ENCODE measurements around the gene SRP14. TPM values are rescaled to one million over a fixed set of nuclear protein-coding genes. Genes with fewer than 3 reads are reported as not detected.

The SRP14 gene
- total RNA-seq, 1 donor from 2014 or later, result 409 TPM

DNA sequence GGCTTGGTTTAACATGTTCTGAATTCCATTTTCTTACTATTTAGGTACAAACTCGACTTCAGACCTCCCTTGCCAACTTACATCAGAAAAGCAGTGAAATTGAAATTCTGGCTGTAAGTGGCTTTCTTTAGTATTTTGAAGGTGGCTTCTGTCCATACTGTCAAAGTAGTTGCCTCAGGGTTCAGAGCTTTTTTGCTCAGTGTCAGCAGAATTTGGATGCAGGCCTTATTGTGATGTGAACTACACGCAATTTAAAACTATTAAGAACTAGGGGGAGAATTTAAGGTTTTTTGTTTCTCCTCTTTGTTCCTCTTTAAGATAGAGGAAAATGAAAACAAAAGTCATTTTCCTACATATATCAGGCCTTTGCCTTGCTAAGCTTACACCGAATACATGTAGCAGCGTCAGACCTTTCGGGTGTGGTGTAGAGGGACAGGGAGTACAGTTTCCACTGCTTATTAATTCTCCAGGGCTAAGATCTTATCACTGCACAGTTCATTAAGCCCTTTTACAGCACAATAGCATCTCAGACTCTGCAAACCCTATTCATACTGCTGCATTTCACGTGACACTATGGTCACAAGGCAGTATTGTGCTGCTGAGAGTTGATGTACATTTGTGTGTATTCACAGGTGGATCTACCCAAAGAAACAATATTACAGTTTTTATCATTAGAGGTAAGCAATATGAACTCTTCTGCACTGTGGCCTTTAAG lies 6.7 kb downstream of the SRP14 start:
- peak in 1 of 2 donors; percentile 22 for TF ChIP-seq POLR2AphosphoS5 (IDR thresholded peaks at IDR 0.05; ENCODE audit: insufficient read depth in 1 of 2, low read depth in 1 of 2)
- TF ChIP-seq, protein P1, sequence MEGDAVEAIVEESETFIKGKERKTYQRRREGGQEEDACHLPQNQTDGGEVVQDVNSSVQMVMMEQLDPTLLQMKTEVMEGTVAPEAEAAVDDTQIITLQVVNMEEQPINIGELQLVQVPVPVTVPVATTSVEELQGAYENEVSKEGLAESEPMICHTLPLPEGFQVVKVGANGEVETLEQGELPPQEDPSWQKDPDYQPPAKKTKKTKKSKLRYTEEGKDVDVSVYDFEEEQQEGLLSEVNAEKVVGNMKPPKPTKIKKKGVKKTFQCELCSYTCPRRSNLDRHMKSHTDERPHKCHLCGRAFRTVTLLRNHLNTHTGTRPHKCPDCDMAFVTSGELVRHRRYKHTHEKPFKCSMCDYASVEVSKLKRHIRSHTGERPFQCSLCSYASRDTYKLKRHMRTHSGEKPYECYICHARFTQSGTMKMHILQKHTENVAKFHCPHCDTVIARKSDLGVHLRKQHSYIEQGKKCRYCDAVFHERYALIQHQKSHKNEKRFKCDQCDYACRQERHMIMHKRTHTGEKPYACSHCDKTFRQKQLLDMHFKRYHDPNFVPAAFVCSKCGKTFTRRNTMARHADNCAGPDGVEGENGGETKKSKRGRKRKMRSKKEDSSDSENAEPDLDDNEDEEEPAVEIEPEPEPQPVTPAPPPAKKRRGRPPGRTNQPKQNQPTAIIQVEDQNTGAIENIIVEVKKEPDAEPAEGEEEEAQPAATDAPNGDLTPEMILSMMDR (IDR thresholded peaks at IDR 0.05), result no peak
- Histone ChIP-seq H3K27me3 (no peaks in the 10 kb centered on the region), H3K36me3 (peaks cover 0 to 74% of the 10 kb centered on the region in 2 donors), H3K4me3 (no peak overlapping the region), H3K4me1 (peaks cover 15% of the 10 kb centered on the region), H3K9me3 (no peaks in the 10 kb centered on the region), H3K27ac (peak overlapping the region; percentile 6)
- intact Hi-C loops (cut with DNase I), result no loop called here
- no peak for DNase-seq (ENCODE audit: extremely low spot score in 2 of 2)

DNA sequence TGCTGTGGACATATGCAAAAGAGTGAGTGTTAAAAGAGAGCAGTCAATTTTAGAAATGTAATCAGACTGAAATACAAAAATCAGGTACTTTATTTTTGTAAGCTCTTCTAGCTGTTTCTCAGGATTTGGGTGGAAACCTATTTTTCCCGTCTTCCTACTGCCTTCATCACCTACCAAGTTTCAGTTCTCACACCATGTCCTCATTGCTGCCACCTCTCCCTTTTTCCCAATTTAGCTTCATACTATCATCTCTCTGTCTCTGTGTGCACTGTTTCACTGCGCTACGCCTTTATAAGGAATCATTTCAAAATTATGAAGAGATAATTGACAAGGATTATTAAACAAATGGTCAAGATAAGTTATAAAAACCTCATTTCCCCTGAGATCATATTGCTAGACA lies 7.7 kb downstream of the SRP14 start:
- Histone ChIP-seq H3K27me3 (no peaks in the 10 kb centered on the region), H3K4me3 (no peak overlapping the region), H3K36me3 (peaks cover 2 to 73% of the 10 kb centered on the region in 2 donors), H3K9me3 (no peaks in the 10 kb centered on the region), H3K4me1 (peaks cover 7% of the 10 kb centered on the region), H3K27ac (no peak overlapping the region)
- TF ChIP-seq, protein P1 (IDR thresholded peaks at IDR 0.05), result no peak
- TF ChIP-seq POLR2A (IDR thresholded peaks at IDR 0.05) (no peak), POLR2AphosphoS5 (IDR thresholded peaks at IDR 0.05; ENCODE audit: insufficient read depth in 1 of 2, low read depth in 1 of 2) (no peak)
- DNase-seq (ENCODE audit: extremely low spot score in 2 of 2), result no peak
- intact Hi-C loops (cut with DNase I), result no loop called here

DNA sequence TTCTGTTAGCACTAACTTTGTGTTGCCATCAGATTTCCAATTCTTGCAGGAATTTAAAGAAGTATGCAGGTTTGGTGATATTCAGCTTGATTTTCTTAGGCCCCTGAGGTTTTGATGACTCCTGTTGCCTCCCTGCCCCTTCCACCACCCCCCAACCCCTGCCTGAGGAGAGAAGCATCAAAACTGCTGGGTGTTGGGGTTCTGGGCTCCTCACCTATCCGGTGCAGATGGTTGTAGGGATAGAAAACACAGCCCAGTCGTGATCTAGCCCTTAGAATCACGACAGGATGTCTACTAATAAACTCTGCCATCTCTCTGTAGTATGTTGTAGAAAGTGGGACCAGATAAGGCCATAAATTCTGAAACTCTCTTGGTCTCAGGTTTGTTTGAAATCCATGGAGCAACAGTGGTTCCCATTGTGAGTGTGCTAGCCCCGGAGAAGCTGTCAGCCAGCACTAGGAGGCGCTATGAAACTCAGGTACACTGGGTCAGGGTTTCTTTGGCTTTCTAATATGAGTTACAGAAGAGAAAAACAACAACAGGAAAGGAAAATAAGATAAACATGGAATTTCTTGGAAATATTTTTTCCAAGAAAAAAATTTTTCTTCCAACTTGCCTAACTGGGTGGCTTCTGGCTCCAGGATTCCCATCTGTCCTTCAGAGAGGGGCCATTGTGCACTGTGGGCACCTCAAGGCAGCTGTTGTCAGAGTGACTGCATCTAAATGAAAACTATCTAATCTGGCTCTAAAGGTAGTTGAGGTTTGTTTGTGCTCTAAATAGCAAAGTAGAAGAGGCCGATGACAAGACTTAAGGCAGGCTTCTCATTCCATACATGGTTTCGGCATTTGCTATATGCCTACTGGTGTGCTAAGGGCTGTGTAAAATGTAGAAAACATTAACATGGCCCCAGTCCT lies 8.7 kb downstream of the SRP14 start:
- H3K36me3 ChIP-seq, result peaks cover 2 to 68% of the 10 kb centered on the region in 2 donors
- H3K4me3 ChIP-seq, result no peak overlapping the region
- TF ChIP-seq POLR2AphosphoS5 (IDR thresholded peaks at IDR 0.05; ENCODE audit: insufficient read depth in 1 of 2, low read depth in 1 of 2) (no peak), POLR2A (IDR thresholded peaks at IDR 0.05) (no peak)
- TF ChIP-seq, protein P1 (IDR thresholded peaks at IDR 0.05), result no peak
- H3K27ac ChIP-seq, result peak overlapping the region; percentile 36
- no peaks in the 10 kb centered on the region for H3K9me3 ChIP-seq
- no peaks in the 10 kb centered on the region for H3K27me3 ChIP-seq
- peaks cover 7% of the 10 kb centered on the region for H3K4me1 ChIP-seq
- no peak for DNase-seq (ENCODE audit: extremely low spot score in 2 of 2)
- intact Hi-C loops (cut with DNase I), result no loop called here

DNA sequence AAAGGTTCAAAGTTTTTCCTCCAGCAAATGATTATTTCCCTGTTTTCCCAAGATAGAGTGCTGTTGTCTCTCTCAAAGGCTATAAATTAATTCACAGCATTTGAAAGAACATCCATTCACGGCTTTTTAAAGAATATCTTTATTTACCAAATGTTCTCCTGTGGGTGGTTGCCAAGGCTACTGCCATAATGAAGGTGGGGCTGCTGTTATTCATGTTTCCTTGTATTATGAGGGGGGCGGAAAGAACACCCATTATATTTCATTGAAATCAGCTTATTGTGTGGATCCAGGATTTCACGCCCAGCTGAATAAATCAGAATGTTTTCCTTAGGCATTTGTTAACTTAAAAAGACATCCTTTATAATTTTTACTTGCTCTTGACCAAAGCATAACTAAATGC lies 10.1 kb downstream of the SRP14 start:
- H3K9me3 ChIP-seq, result no peaks in the 10 kb centered on the region
- peaks cover 2 to 55% of the 10 kb centered on the region in 2 donors for H3K36me3 ChIP-seq
- intact Hi-C loops (cut with DNase I), result no loop called here
- H3K27ac ChIP-seq, result peak overlapping the region; percentile 6
- H3K4me3 ChIP-seq, result no peak overlapping the region
- H3K4me1 ChIP-seq, result peaks cover 7% of the 10 kb centered on the region
- TF ChIP-seq POLR2A (IDR thresholded peaks at IDR 0.05) (no peak), POLR2AphosphoS5 (IDR thresholded peaks at IDR 0.05; ENCODE audit: insufficient read depth in 1 of 2, low read depth in 1 of 2) (peak in 1 of 2 donors; percentile 56)
- TF ChIP-seq, protein P1 (IDR thresholded peaks at IDR 0.05), result no peak
- no peak for DNase-seq (ENCODE audit: extremely low spot score in 2 of 2)
- no peaks in the 10 kb centered on the region for H3K27me3 ChIP-seq
